ENCODE measurements around the gene NEUROD2.

Gene NEUROD2

GRCh38 chr17:39653316-39653661 is 45.6 kb upstream of the NEUROD2 start:
- Histone ChIP-seq H3K9me3 (ENCODE audit: control insufficient read depth, insufficient read depth, low read length) (no peaks in the 10 kb centered on the region), H3F3A (ENCODE audit: control insufficient read depth, insufficient read depth) (no peaks in the 10 kb centered on the region), H4K20me1 (ENCODE audit: control insufficient read depth, insufficient read depth, low read depth, low read length) (no peaks in the 10 kb centered on the region), H3K4me1 (ENCODE audit: control insufficient read depth, low read length) (peaks cover under 1% of the 10 kb centered on the region), H3K27me3 (ENCODE audit: control insufficient read depth, low read length) (no peaks in the 10 kb centered on the region), H3K36me3 (ENCODE audit: control insufficient read depth, low read length) (peaks cover 5% of the 10 kb centered on the region), H3K9me2 (replicated peaks; ENCODE audit: control insufficient read depth, low read length) (no peaks in the 10 kb centered on the region), H3K4me2 (ENCODE audit: low read length) (no peak overlapping the region), H3K79me2 (ENCODE audit: control insufficient read depth, low read length) (peaks cover 11% of the 10 kb centered on the region), H3K27ac (ENCODE audit: low read depth, low read length) (no peak overlapping the region), H3K4me3 (ENCODE audit: low read length) (no peak overlapping the region)
- no peak for TF ChIP-seq EZH2phosphoT487 (IDR thresholded peaks at IDR 0.05; ENCODE audit: borderline replicate concordance, low read length)
- no peak for TF ChIP-seq CTCF (IDR thresholded peaks at IDR 0.05; ENCODE audit: low read depth, low read length, poor library complexity, severe bottlenecking)

- peaks cover 4% of the 10 kb centered on the region; the same call in 1 of the 2 replicates for H3K36me3 ChIP-seq (ENCODE audit: control insufficient read depth, low read length)
- no peak overlapping the region for H3K4me2 ChIP-seq (ENCODE audit: low read length)
Observed at GRCh38 chr17:39652587-39653315, 45.0 kb upstream of the NEUROD2 start.

GRCh38 chr17:39651923-39652586 is 44.3 kb upstream of the NEUROD2 start:
- Histone ChIP-seq H3K36me3 (ENCODE audit: control insufficient read depth, low read length) (peaks cover 4% of the 10 kb centered on the region; the same call in 1 of the 2 replicates), H3F3A (ENCODE audit: control insufficient read depth, insufficient read depth) (no peaks in the 10 kb centered on the region), H3K9me2 (replicated peaks; ENCODE audit: control insufficient read depth, low read length) (no peaks in the 10 kb centered on the region), H3K27me3 (ENCODE audit: control insufficient read depth, low read length) (no peaks in the 10 kb centered on the region), H3K79me2 (ENCODE audit: control insufficient read depth, low read length) (peaks cover 15% of the 10 kb centered on the region), H3K27ac (ENCODE audit: low read depth, low read length) (no peak overlapping the region), H3K4me3 (ENCODE audit: low read length) (no peak overlapping the region), H3K4me2 (ENCODE audit: low read length) (no peak overlapping the region), H3K9me3 (ENCODE audit: control insufficient read depth, insufficient read depth, low read length) (no peaks in the 10 kb centered on the region), H3K4me1 (ENCODE audit: control insufficient read depth, low read length) (no peaks in the 10 kb centered on the region; the same call in 1 of the 2 replicates), H4K20me1 (ENCODE audit: control insufficient read depth, insufficient read depth, low read depth, low read length) (no peaks in the 10 kb centered on the region)
- TF ChIP-seq EZH2phosphoT487 (IDR thresholded peaks at IDR 0.05; ENCODE audit: borderline replicate concordance, low read length) (no peak), CTCF (IDR thresholded peaks at IDR 0.05; ENCODE audit: low read depth, low read length, poor library complexity, severe bottlenecking) (no peak)

More at GRCh38 chr17:39652587-39653315, 45.0 kb upstream of the NEUROD2 start:
- TF ChIP-seq EZH2phosphoT487 (IDR thresholded peaks at IDR 0.05; ENCODE audit: borderline replicate concordance, low read length) (no peak), CTCF (IDR thresholded peaks at IDR 0.05; ENCODE audit: low read depth, low read length, poor library complexity, severe bottlenecking) (no peak)
- Histone ChIP-seq H3K79me2 (ENCODE audit: control insufficient read depth, low read length) (peaks cover 11% of the 10 kb centered on the region), H3K9me2 (replicated peaks; ENCODE audit: control insufficient read depth, low read length) (no peaks in the 10 kb centered on the region), H3K4me3 (ENCODE audit: low read length) (no peak overlapping the region), H4K20me1 (ENCODE audit: control insufficient read depth, insufficient read depth, low read depth, low read length) (no peaks in the 10 kb centered on the region), H3K4me1 (ENCODE audit: control insufficient read depth, low read length) (no peaks in the 10 kb centered on the region; the same call in 1 of the 2 replicates), H3F3A (ENCODE audit: control insufficient read depth, insufficient read depth) (no peaks in the 10 kb centered on the region), H3K27ac (ENCODE audit: low read depth, low read length) (no peak overlapping the region), H3K27me3 (ENCODE audit: control insufficient read depth, low read length) (no peaks in the 10 kb centered on the region), H3K9me3 (ENCODE audit: control insufficient read depth, insufficient read depth, low read length) (no peaks in the 10 kb centered on the region)

Data from DOHH2 (cell line).